K562 (cell line): Measurements from ENCODE around the gene IP6K3.

Experiments used
- TAF1 ChIP-seq: IDR thresholded peaks from 2 replicates; pipeline ENCODE4 v1.6.1; 2011; ENCODE audit warnings: mild to moderate bottlenecking, low read length, moderate library complexity; ENCODE audit not compliant: insufficient read depth, control insufficient read depth, severe bottlenecking; ENCODE audit errors: extremely low read depth
- TF ChIP-seq, protein P1 (sequence below): fragments of 450-650 bp; conservative IDR thresholded peaks from 2 replicates; pipeline ENCODE4 v1.6.1; 2016; ENCODE audit warnings: missing genetic modification characterization, low read depth, mild to moderate bottlenecking, missing compliant biosample characterization, moderate library complexity
- TF ChIP-seq, protein P2 (sequence below): fragments of 450-650 bp; conservative IDR thresholded peaks from 2 replicates; pipeline ENCODE4 v1.6.1; 2016; ENCODE audit warnings: missing genetic modification characterization, low read depth, mild to moderate bottlenecking, control low read depth, missing compliant biosample characterization

- TF ChIP-seq TAF1, result no peak
- TF ChIP-seq, protein P1, sequence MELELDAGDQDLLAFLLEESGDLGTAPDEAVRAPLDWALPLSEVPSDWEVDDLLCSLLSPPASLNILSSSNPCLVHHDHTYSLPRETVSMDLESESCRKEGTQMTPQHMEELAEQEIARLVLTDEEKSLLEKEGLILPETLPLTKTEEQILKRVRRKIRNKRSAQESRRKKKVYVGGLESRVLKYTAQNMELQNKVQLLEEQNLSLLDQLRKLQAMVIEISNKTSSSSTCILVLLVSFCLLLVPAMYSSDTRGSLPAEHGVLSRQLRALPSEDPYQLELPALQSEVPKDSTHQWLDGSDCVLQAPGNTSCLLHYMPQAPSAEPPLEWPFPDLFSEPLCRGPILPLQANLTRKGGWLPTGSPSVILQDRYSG, result no peak
- TF ChIP-seq, protein P2, sequence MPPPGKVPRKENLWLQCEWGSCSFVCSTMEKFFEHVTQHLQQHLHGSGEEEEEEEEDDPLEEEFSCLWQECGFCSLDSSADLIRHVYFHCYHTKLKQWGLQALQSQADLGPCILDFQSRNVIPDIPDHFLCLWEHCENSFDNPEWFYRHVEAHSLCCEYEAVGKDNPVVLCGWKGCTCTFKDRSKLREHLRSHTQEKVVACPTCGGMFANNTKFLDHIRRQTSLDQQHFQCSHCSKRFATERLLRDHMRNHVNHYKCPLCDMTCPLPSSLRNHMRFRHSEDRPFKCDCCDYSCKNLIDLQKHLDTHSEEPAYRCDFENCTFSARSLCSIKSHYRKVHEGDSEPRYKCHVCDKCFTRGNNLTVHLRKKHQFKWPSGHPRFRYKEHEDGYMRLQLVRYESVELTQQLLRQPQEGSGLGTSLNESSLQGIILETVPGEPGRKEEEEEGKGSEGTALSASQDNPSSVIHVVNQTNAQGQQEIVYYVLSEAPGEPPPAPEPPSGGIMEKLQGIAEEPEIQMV (tag), result no peak
Observed at GRCh38 chr6:33683576-33684427, 62.9 kb downstream of the IP6K3 start.
